Measurements from ENCODE around the gene NXPH1. TPM values are rescaled to one million over a fixed set of nuclear protein-coding genes. Genes with fewer than 3 reads are reported as not detected.

NXPH1 gene
- total RNA-seq, 1 experiment from 2014 or later: not detected

DNA sequence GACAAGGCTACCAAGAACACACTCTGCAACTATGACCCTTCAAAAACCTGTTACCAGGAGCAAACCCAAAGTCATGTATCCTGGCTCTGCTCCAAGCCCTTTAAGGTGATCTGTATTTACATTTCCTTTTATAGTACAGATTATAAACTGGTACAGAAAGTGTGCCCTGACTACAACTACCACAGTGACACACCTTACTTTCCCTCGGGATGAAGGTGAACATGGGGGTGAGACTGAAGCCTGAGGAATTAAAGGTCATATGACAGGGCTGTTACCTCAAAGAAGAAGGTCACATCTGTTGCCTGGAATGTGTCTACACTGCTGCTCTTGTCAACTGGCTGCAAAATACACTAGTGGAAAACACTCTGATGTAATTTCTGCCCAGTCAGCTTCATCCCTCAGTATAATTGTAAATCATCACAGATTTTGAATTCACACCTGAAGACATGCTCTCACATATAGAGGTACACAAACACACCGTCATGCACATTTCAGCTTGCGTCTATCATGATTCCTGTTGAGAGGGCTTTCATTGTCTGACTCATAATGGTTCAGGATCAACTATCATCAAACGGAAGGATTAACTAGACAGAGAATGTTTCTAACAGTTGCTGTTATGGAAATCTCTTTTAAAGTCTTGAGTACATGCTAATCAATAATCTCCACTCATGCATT is 318.3 kb downstream of the NXPH1 start:
- Histone ChIP-seq H3K4me1 (ENCODE audit: insufficient read depth, low read length, poor library complexity, severe bottlenecking) (no peaks in the 10 kb centered on the region), H3K4me3 (ENCODE audit: low read depth, low read length, poor library complexity, severe bottlenecking) (no peak overlapping the region), H3K27ac (ENCODE audit: low read depth, low read length, poor library complexity, severe bottlenecking) (no peak overlapping the region), H3K9me3 (ENCODE audit: low read depth, low read length, poor library complexity, severe bottlenecking) (no peaks in the 10 kb centered on the region), H3K36me3 (ENCODE audit: insufficient read depth, low read length, poor library complexity, severe bottlenecking) (no peaks in the 10 kb centered on the region), H3K27me3 (replicated peaks; ENCODE audit: insufficient read depth, low read depth, low read length, poor library complexity) (peaks cover 36% of the 10 kb centered on the region)
- no peak for TF ChIP-seq EZH2 (IDR thresholded peaks at IDR 0.05; ENCODE audit: borderline replicate concordance, low read depth, low read length, poor library complexity, severe bottlenecking)
- TF ChIP-seq, protein P1, sequence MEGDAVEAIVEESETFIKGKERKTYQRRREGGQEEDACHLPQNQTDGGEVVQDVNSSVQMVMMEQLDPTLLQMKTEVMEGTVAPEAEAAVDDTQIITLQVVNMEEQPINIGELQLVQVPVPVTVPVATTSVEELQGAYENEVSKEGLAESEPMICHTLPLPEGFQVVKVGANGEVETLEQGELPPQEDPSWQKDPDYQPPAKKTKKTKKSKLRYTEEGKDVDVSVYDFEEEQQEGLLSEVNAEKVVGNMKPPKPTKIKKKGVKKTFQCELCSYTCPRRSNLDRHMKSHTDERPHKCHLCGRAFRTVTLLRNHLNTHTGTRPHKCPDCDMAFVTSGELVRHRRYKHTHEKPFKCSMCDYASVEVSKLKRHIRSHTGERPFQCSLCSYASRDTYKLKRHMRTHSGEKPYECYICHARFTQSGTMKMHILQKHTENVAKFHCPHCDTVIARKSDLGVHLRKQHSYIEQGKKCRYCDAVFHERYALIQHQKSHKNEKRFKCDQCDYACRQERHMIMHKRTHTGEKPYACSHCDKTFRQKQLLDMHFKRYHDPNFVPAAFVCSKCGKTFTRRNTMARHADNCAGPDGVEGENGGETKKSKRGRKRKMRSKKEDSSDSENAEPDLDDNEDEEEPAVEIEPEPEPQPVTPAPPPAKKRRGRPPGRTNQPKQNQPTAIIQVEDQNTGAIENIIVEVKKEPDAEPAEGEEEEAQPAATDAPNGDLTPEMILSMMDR (conservative IDR thresholded peaks at IDR 0.05; ENCODE audit: low read depth, low read length): no peak
- BruUV-seq (replicated peaks): no TSS peak
- intact Hi-C loops (cut with micrococcal nuclease; ENCODE audit: unreplicated experiment): no loop called here
- DNase-seq (ENCODE audit: low spot score): no peak
- ChIA-PET POLR2A (ENCODE audit: low non-redundant PET) (no interaction called here), CTCF (no interaction called here)

DNA sequence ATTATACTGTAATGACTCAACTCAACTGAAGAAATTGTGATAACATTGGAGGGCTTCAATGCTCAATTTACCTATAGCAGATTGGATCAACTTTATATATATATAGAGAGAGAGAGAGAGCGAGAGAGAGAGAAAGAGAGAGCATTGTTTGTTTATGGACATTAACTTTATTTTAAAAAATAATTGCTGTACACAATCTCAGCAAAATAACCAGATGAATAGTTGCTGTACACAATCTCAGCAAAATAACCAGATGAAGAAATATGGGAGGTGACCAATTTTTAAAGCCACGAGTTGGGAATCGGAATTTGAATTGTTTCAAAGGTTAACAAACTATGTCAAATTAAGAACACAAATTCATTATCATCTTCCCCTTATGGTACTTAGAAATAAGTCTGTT is 319.9 kb downstream of the NXPH1 start:
- BruUV-seq (replicated peaks): no TSS peak
- TF ChIP-seq EZH2 (IDR thresholded peaks at IDR 0.05; ENCODE audit: borderline replicate concordance, low read depth, low read length, poor library complexity, severe bottlenecking): no peak
- TF ChIP-seq, protein P1 (conservative IDR thresholded peaks at IDR 0.05; ENCODE audit: low read depth, low read length): no peak
- DNase-seq (ENCODE audit: low spot score): no peak
- peaks cover 25% of the 10 kb centered on the region for H3K27me3 ChIP-seq (replicated peaks; ENCODE audit: insufficient read depth, low read depth, low read length, poor library complexity)
- intact Hi-C loops (cut with micrococcal nuclease; ENCODE audit: unreplicated experiment): no loop called here
- no peaks in the 10 kb centered on the region for H3K9me3 ChIP-seq (ENCODE audit: low read depth, low read length, poor library complexity, severe bottlenecking)
- no peak overlapping the region for H3K4me3 ChIP-seq (ENCODE audit: low read depth, low read length, poor library complexity, severe bottlenecking)
- no peaks in the 10 kb centered on the region for H3K4me1 ChIP-seq (ENCODE audit: insufficient read depth, low read length, poor library complexity, severe bottlenecking)
- POLR2A ChIA-PET (ENCODE audit: low non-redundant PET): no interaction called here
- CTCF ChIA-PET: no interaction called here
- H3K36me3 ChIP-seq (ENCODE audit: insufficient read depth, low read length, poor library complexity, severe bottlenecking): no peaks in the 10 kb centered on the region
- no peak overlapping the region for H3K27ac ChIP-seq (ENCODE audit: low read depth, low read length, poor library complexity, severe bottlenecking)

DNA sequence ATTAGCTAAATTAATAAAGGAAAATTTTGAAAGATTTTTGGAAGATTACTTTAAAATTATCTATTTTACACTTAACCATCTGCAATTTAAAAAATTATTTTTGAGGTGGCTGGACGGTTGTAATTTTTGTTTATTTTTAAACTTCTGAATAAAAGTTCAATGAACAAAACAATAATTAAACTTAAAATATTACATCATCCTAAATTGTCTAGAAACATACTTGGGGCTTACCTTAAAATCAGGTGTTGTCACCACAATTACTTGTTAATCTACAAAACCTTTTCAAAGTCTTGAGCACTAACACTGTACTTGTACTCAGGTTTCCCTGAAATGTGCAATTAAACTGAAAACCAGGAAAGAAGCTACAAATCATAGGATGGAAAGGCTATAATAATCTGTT is 328.3 kb downstream of the NXPH1 start:
- no peak for DNase-seq (ENCODE audit: low spot score)
- no TSS peak for BruUV-seq (replicated peaks)
- no peak overlapping the region for H3K27ac ChIP-seq (ENCODE audit: low read depth, low read length, poor library complexity, severe bottlenecking)
- no peaks in the 10 kb centered on the region for H3K4me1 ChIP-seq (ENCODE audit: insufficient read depth, low read length, poor library complexity, severe bottlenecking)
- intact Hi-C loops (cut with micrococcal nuclease; ENCODE audit: unreplicated experiment): no loop called here
- ChIA-PET CTCF (no interaction called here), POLR2A (ENCODE audit: low non-redundant PET) (no interaction called here)
- peaks cover 5% of the 10 kb centered on the region for H3K27me3 ChIP-seq (replicated peaks; ENCODE audit: insufficient read depth, low read depth, low read length, poor library complexity)
- H3K9me3 ChIP-seq (ENCODE audit: low read depth, low read length, poor library complexity, severe bottlenecking): no peaks in the 10 kb centered on the region
- no peak overlapping the region for H3K4me3 ChIP-seq (ENCODE audit: low read depth, low read length, poor library complexity, severe bottlenecking)
- TF ChIP-seq, protein P1 (conservative IDR thresholded peaks at IDR 0.05; ENCODE audit: low read depth, low read length): no peak
- TF ChIP-seq EZH2 (IDR thresholded peaks at IDR 0.05; ENCODE audit: borderline replicate concordance, low read depth, low read length, poor library complexity, severe bottlenecking): no peak
- H3K36me3 ChIP-seq (ENCODE audit: insufficient read depth, low read length, poor library complexity, severe bottlenecking): no peaks in the 10 kb centered on the region

Measured in A673 (cell line).